WTC11 (cell line): ENCODE data around the gene TMEM234. TPM values are rescaled to one million over a fixed set of nuclear protein-coding genes. Genes with fewer than 3 reads are reported as not detected.

Experiments used
- ARID4B ChIP-seq: sonication (generic); formaldehyde crosslinking; IDR thresholded peaks from 2 replicates; pipeline ENCODE4 v1.8.0; 2023; ENCODE audit warnings: missing genetic modification reagents, mild to moderate bottlenecking, borderline replicate concordance
- CBFB ChIP-seq: sonication (generic); formaldehyde crosslinking; IDR thresholded peaks from 2 replicates; pipeline ENCODE4 v1.8.1; 2022; ENCODE audit warnings: mild to moderate bottlenecking, low read depth, missing genetic modification reagents
- CDX4 ChIP-seq: fragments of 250-450 bp; sonication (Bioruptor Pico); IDR thresholded peaks from 2 replicates; pipeline ENCODE4 v1.9.0; 2021; ENCODE audit warnings: moderate library complexity, mild to moderate bottlenecking, inconsistent platforms, borderline replicate concordance
- CREB1 ChIP-seq: sonication (generic); formaldehyde crosslinking; IDR thresholded peaks from 2 replicates; pipeline ENCODE4 v1.8.0; 2023; ENCODE audit warnings: mild to moderate bottlenecking, missing genetic modification reagents
- E2F4 ChIP-seq: sonication (generic); formaldehyde crosslinking; IDR thresholded peaks from 2 replicates; pipeline ENCODE4 v1.8.1; 2022; ENCODE audit warnings: low read depth, mild to moderate bottlenecking, moderate library complexity, missing genetic modification reagents, borderline replicate concordance
- E2F5 ChIP-seq: sonication (generic); formaldehyde crosslinking; IDR thresholded peaks from 2 replicates; pipeline ENCODE4 v1.8.1; 2022; ENCODE audit warnings: mild to moderate bottlenecking, moderate library complexity, missing genetic modification reagents
- ETV6 ChIP-seq: sonication (generic); formaldehyde crosslinking; IDR thresholded peaks from 2 replicates; pipeline ENCODE4 v1.8.1; 2022; ENCODE audit warnings: mild to moderate bottlenecking, missing genetic modification reagents
- FOXK1 ChIP-seq: sonication (generic); formaldehyde crosslinking; IDR thresholded peaks from 2 replicates; pipeline ENCODE4 v1.8.0; 2022; ENCODE audit warnings: mild to moderate bottlenecking, moderate library complexity, missing genetic modification reagents
- GABPB1 ChIP-seq: sonication (generic); formaldehyde crosslinking; IDR thresholded peaks from 2 replicates; pipeline ENCODE4 v1.8.1; 2023; ENCODE audit warnings: mild to moderate bottlenecking, missing genetic modification reagents
- GTF2I ChIP-seq: fragments of 250-450 bp; sonication (Bioruptor Pico); conservative IDR thresholded peaks from 2 replicates; pipeline ENCODE4 v1.4.0; 2021; ENCODE audit warnings: mild to moderate bottlenecking
- IRF2 ChIP-seq: sonication (generic); formaldehyde crosslinking; IDR thresholded peaks from 2 replicates; pipeline ENCODE4 v1.8.0; 2022; ENCODE audit warnings: low read depth, missing genetic modification reagents, borderline replicate concordance
- MAX ChIP-seq: sonication (generic); formaldehyde crosslinking; IDR thresholded peaks from 2 replicates; pipeline ENCODE4 v1.8.0; 2022; ENCODE audit warnings: mild to moderate bottlenecking, missing genetic modification reagents
- NFATC4 ChIP-seq: fragments of 250-450 bp; sonication (Bioruptor Pico); IDR thresholded peaks from 2 replicates; pipeline ENCODE4 v1.9.0; 2021; ENCODE audit warnings: mild to moderate bottlenecking
- NR1H2 ChIP-seq: sonication (generic); formaldehyde crosslinking; IDR thresholded peaks from 2 replicates; pipeline ENCODE4 v1.9.0; 2021; ENCODE audit warnings: mild to moderate bottlenecking, moderate library complexity, missing genetic modification reagents
- OVOL2 ChIP-seq: fragments of 250-450 bp; sonication (Bioruptor Pico); IDR thresholded peaks from 2 replicates; pipeline ENCODE4 v1.9.0; 2021; ENCODE audit warnings: mild to moderate bottlenecking, borderline replicate concordance
- PRDM15 ChIP-seq: sonication (generic); formaldehyde crosslinking; IDR thresholded peaks from 2 replicates; pipeline ENCODE4 v1.8.0; 2022; ENCODE audit warnings: missing genetic modification reagents
- PRRX2 ChIP-seq: fragments of 250-450 bp; sonication (Bioruptor Pico); IDR thresholded peaks from 2 replicates; pipeline ENCODE4 v1.8.0; 2021; ENCODE audit warnings: mild to moderate bottlenecking
- SOX15 ChIP-seq: fragments of 250-450 bp; sonication (Bioruptor Pico); IDR thresholded peaks from 2 replicates; pipeline ENCODE4 v1.9.0; 2021; ENCODE audit warnings: mild to moderate bottlenecking
- USF2 ChIP-seq: sonication (generic); formaldehyde crosslinking; IDR thresholded peaks from 2 replicates; pipeline ENCODE4 v1.8.1; 2023; ENCODE audit warnings: mild to moderate bottlenecking, missing genetic modification reagents, moderate library complexity
- ZNF263 ChIP-seq: sonication (generic); formaldehyde crosslinking; IDR thresholded peaks from 2 replicates; pipeline ENCODE4 v1.8.1; 2022; ENCODE audit warnings: low read depth, mild to moderate bottlenecking, moderate library complexity, missing genetic modification reagents
- total RNA-seq: library from RNA; stranded (reverse); gene quantifications from 3 replicates; pipeline ENCODE4 v1.2.3, GENCODE V29; 2021

The TMEM234 gene
- total RNA-seq, 1 experiment from 2014 or later = 11.9 TPM

- no peak for TF ChIP-seq E2F4 (CRISPR knock-in tag)
- TF ChIP-seq PRDM15 (CRISPR knock-in tag) = no peak
- TF ChIP-seq E2F5 (CRISPR knock-in tag) = peak; percentile 42; the same call in 1 of the 2 replicates
- no peak for TF ChIP-seq OVOL2
- no peak for TF ChIP-seq GTF2I (CRISPR knock-in tag)
- no peak for TF ChIP-seq SOX15 (CRISPR knock-in tag)
- no peak for TF ChIP-seq CREB1 (CRISPR knock-in tag)
- no peak for TF ChIP-seq NFATC4
- peak; percentile 26; the same call in 1 of the 2 replicates for TF ChIP-seq ARID4B (CRISPR knock-in tag)
- no peak for TF ChIP-seq ETV6 (CRISPR knock-in tag)
- no peak for TF ChIP-seq NR1H2 (CRISPR knock-in tag)
- TF ChIP-seq IRF2 (CRISPR knock-in tag) = no peak
- TF ChIP-seq CBFB (CRISPR knock-in tag) = no peak
- TF ChIP-seq ZNF263 (CRISPR knock-in tag) = no peak
- TF ChIP-seq MAX (CRISPR knock-in tag) = peak; percentile 83
- TF ChIP-seq CDX4 (CRISPR knock-in tag) = no peak
- TF ChIP-seq GABPB1 (CRISPR knock-in tag) = peak; percentile 49; the same call in 1 of the 2 replicates
- no peak for TF ChIP-seq USF2
- TF ChIP-seq FOXK1 (CRISPR knock-in tag) = no peak; the same call in 1 of the 2 replicates
- no peak for TF ChIP-seq PRRX2 (CRISPR knock-in tag)
Measured at GRCh38 chr1:32241001-32241763, 19.0 kb upstream of the TMEM234 start (continued).
